ENCODE measurements around the gene AGXT2. TPM values are rescaled to one million over a fixed set of nuclear protein-coding genes. Genes with fewer than 3 reads are reported as not detected.

Gene AGXT2
- total RNA-seq, 1 experiment from 2014 or later = not detected

- no peak for TF ChIP-seq ATF2 (CRISPR knock-in tag; IDR thresholded peaks at IDR 0.05; ENCODE audit: borderline replicate concordance, low read depth)
These were observed 25.4 kb upstream of the AGXT2 start (continued) for GRCh38 chr5:35073160-35073559.

- CTCF ChIA-PET = interaction anchor here (1.1 kb wide), 1 partner anchor 66 kb away, joined by 3 read pairs; no protein-coding TSS in a partner anchor
- DNase-seq (ENCODE audit: low spot score) (no peak), ATAC-seq (no peak)
- no peaks in the 10 kb centered on the region for H3K4me1 Mint-ChIP-seq
- POLR2A ChIA-PET = no interaction called here
- H3K9me3 Mint-ChIP-seq = peaks cover 11% of the 10 kb centered on the region
- H3K27ac Mint-ChIP-seq = no peak overlapping the region
- no peaks in the 10 kb centered on the region for H3K27me3 Mint-ChIP-seq (ENCODE audit: low read depth)
- peaks cover 6% of the 10 kb centered on the region for H3K36me3 Mint-ChIP-seq
- TF ChIP-seq CREM (CRISPR knock-in tag; IDR thresholded peaks at IDR 0.05) (no peak), ZBTB21 (CRISPR knock-in tag; IDR thresholded peaks at IDR 0.05; ENCODE audit: borderline replicate concordance) (no peak), ZNF121 (CRISPR knock-in tag; IDR thresholded peaks at IDR 0.05) (no peak), FOXP1 (CRISPR knock-in tag; IDR thresholded peaks at IDR 0.05; ENCODE audit: borderline replicate concordance) (no peak), MAX (CRISPR knock-in tag; IDR thresholded peaks at IDR 0.05) (no peak), HMGA2 (CRISPR knock-in tag; IDR thresholded peaks at IDR 0.05) (no peak), ZMAT4 (CRISPR knock-in tag; IDR thresholded peaks at IDR 0.05) (no peak), ZNF317 (CRISPR knock-in tag; IDR thresholded peaks at IDR 0.05; ENCODE audit: borderline replicate concordance, low read depth) (no peak), MYBL2 (CRISPR knock-in tag; IDR thresholded peaks at IDR 0.05) (no peak), EMX1 (CRISPR knock-in tag; IDR thresholded peaks at IDR 0.05) (no peak), NR2C2 (CRISPR knock-in tag; IDR thresholded peaks at IDR 0.05) (no peak), RELA (CRISPR knock-in tag; IDR thresholded peaks at IDR 0.05; ENCODE audit: borderline replicate concordance) (no peak), PRRX2 (CRISPR knock-in tag; IDR thresholded peaks at IDR 0.05) (no peak), ZNF281 (CRISPR knock-in tag; IDR thresholded peaks at IDR 0.05) (no peak)
- TF ChIP-seq, protein P1, sequence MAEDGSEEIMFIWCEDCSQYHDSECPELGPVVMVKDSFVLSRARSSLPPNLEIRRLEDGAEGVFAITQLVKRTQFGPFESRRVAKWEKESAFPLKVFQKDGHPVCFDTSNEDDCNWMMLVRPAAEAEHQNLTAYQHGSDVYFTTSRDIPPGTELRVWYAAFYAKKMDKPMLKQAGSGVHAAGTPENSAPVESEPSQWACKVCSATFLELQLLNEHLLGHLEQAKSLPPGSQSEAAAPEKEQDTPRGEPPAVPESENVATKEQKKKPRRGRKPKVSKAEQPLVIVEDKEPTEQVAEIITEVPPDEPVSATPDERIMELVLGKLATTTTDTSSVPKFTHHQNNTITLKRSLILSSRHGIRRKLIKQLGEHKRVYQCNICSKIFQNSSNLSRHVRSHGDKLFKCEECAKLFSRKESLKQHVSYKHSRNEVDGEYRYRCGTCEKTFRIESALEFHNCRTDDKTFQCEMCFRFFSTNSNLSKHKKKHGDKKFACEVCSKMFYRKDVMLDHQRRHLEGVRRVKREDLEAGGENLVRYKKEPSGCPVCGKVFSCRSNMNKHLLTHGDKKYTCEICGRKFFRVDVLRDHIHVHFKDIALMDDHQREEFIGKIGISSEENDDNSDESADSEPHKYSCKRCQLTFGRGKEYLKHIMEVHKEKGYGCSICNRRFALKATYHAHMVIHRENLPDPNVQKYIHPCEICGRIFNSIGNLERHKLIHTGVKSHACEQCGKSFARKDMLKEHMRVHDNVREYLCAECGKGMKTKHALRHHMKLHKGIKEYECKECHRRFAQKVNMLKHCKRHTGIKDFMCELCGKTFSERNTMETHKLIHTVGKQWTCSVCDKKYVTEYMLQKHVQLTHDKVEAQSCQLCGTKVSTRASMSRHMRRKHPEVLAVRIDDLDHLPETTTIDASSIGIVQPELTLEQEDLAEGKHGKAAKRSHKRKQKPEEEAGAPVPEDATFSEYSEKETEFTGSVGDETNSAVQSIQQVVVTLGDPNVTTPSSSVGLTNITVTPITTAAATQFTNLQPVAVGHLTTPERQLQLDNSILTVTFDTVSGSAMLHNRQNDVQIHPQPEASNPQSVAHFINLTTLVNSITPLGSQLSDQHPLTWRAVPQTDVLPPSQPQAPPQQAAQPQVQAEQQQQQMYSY (CRISPR knock-in tag; IDR thresholded peaks at IDR 0.05) = no peak
- no peak overlapping the region for H3K4me3 Mint-ChIP-seq
These were observed 21.4 kb upstream of the AGXT2 start for GRCh38 chr5:35069188-35069587.

DNA sequence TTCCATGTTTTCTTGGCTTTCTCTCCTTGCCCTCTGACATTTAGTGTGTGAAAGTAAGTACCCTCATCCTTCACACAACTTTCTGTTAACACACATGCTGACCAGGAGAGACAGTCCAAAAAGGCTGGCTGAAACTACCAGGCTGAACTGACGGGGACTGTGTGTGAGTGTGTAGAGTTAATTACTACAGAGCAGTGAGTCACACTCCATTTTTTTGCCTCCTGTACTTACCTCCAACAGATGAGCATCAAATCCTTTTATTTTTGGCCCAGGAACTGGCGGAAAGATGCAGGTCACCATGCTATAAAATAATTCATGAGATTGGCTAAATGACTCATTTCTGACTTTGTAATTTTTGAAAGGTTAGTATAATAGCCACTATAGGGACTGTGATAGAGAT is 20.2 kb upstream of the AGXT2 start:
- TF ChIP-seq ZNF232 (CRISPR knock-in tag; IDR thresholded peaks at IDR 0.05) (no peak), ZNF425 (CRISPR knock-in tag; conservative IDR thresholded peaks at IDR 0.05) (no peak), PRRX2 (CRISPR knock-in tag; IDR thresholded peaks at IDR 0.05) (no peak)
- TF ChIP-seq, protein P2, sequence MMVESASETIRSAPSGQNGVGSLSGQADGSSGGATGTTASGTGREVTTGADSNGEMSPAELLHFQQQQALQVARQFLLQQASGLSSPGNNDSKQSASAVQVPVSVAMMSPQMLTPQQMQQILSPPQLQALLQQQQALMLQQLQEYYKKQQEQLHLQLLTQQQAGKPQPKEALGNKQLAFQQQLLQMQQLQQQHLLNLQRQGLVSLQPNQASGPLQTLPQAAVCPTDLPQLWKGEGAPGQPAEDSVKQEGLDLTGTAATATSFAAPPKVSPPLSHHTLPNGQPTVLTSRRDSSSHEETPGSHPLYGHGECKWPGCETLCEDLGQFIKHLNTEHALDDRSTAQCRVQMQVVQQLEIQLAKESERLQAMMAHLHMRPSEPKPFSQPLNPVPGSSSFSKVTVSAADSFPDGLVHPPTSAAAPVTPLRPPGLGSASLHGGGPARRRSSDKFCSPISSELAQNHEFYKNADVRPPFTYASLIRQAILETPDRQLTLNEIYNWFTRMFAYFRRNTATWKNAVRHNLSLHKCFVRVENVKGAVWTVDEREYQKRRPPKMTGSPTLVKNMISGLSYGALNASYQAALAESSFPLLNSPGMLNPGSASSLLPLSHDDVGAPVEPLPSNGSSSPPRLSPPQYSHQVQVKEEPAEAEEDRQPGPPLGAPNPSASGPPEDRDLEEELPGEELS (CRISPR knock-in tag; IDR thresholded peaks at IDR 0.05) = no peak
- Mint-ChIP-seq H3K27ac (no peak overlapping the region), H3K9me3 (peaks cover 2% of the 10 kb centered on the region; the same call in 1 of the 2 replicates), H3K4me1 (no peaks in the 10 kb centered on the region), H3K4me3 (no peak overlapping the region), H3K36me3 (no peaks in the 10 kb centered on the region), H3K27me3 (ENCODE audit: low read depth) (no peaks in the 10 kb centered on the region)
- ChIA-PET CTCF (no interaction called here), POLR2A (no interaction called here)
- DNase-seq (ENCODE audit: low spot score) (no peak), ATAC-seq (no peak)

All from WTC11 (cell line).